ENCODE data around the gene NHSL2.

The NHSL2 gene

DNA sequence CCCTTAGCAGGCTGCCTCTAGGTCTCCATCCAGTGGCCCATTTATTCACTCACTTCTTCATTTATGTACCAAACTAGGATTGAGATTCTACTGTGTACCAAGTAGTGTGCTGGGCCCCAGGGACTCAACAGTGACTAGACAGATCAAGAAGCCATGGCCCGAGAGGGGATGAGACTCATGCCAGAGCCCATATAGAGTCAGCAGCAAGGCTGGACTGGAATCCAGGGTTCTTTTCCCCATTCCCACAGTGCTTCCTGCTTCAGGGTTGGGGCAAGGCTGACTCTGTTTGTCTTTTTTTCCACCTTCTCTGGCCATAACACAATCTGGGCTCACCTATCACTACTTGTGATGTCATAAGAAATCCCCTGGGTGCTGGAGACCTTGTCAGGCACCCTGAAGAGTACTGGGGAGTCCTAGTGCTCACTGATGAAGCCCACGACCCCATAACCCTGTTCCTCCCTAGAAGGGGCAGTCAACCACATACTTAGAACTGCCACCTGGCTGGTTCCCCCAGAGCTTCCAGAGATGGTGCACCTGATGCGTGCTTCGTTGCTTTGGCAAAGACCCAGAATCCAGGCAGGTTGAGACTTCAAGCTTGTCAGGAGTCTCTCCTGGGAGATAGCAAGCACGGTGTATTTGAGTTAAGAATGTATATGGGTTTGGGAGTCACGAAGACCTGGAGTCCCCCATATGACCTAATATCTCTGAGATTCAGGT is 214.8 kb downstream of the NHSL2 start:
- in situ Hi-C loops (cut with HindIII; ENCODE audit: low sequenced_read_pairs) = loop anchor here (5.0 kb wide), 2 partner anchors 108 to 213 kb away; partner anchors contain the start of gene NHSL2

DNA sequence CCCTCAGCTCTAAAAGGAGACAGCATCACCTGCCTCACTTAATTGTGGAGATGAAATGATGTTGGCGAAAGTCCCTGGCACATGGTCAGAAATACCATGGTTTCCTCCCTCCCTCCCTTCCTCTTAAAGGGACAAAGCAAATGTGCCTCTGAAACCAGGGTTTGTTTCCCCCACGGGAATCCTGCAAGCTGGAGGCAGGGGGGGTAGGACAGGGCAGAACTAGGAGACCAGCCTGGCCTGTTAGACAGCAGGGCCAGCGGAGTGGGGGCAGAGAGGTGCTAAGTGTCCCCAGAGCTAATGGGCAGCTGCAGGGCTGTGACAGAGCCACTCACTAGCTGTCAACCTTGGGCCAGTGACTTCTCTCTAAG is 215.4 kb downstream of the NHSL2 start:
- in situ Hi-C loops (cut with HindIII; ENCODE audit: low sequenced_read_pairs) = loop anchor here (5.0 kb wide), 2 partner anchors 109 to 214 kb away; partner anchors contain the start of gene NHSL2

DNA sequence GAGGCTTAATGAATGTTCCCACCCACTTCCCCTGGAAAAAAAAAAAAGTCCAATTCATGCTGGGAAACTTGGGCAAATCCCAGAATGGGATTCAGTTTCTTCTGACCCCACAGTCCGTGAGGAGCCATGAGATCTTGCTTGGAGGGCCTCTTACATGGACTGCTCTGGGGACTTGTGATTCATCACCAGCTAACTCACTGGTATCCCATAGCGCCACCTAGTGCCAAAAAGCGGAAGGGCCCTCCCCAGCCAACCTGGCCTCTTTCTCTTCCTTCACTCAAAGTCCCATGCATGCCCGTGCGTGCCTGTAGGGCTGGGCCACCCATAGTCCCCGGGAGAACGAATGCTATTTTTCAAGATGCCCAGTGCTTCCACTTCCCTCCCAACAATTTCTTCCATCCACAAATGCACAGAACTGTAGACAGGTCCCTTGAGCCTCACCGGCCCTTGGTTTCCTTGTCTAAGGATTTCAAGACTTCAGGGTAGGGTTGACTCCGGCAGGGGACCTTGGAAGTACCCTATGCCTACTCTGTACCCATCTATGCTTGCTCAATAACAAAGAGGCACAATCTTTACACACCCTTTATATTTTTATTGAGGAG is 216.0 kb downstream of the NHSL2 start:
- in situ Hi-C loops (cut with HindIII; ENCODE audit: low sequenced_read_pairs) = loop anchor here (5.0 kb wide), 2 partner anchors 109 to 214 kb away; partner anchors contain the start of gene NHSL2

DNA sequence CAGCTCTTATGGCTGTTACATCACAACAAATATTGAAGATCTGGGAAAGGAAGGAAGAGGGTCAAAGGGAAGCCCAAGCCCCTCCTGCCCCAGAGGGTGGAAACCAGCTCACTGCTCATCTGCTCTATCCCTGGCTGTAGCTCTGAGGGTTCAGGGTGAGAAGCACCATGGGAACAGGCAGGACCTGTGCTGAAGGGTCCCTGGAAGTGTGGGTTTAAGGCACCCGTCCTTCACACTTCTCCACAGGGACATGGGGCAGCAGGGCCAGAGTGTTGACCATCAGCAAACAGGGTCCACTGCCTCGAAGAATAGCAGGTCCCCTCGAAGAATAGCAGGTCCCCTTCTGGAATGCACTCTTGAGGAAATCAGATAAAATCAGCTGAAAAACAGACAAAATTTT is 216.7 kb downstream of the NHSL2 start:
- in situ Hi-C loops (cut with HindIII; ENCODE audit: low sequenced_read_pairs) = loop anchor here (5.0 kb wide), 2 partner anchors 110 to 215 kb away; partner anchors contain the start of gene NHSL2

DNA sequence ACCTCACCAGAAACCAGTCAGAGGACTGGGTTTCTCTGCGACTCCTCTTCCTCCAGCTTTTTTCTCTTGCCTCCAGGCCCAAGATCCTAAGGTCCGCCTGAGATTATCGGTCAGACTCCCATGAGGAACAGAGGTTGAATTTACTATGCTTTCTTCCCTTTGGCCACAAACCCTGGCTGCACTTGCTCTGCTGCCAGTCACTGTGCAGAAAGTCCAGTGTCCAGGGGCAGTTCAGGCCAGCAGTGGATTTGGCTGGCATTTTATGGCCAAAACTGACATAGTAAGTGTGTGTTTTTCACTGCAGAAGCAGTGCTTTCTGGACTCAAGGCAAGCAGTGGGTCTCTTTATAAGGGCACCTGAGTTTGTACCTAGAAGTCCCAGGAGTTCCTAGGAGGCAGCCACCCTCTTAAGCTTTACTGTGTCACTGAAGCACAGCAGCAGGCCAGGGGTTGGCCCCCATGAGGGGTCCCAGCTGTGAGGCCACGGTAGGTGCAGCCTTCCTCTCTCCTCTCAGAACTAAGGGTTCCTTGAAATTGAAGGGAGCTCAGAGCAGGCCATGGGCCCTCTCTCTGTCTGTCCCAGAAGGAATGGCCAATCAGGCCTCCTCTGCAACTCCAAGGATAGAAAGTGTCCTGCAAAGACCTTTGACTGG is 217.7 kb downstream of the NHSL2 start:
- in situ Hi-C loops (cut with HindIII; ENCODE audit: low sequenced_read_pairs) = loop anchor here (5.0 kb wide), 2 partner anchors 111 to 216 kb away; partner anchors contain the start of gene NHSL2

DNA sequence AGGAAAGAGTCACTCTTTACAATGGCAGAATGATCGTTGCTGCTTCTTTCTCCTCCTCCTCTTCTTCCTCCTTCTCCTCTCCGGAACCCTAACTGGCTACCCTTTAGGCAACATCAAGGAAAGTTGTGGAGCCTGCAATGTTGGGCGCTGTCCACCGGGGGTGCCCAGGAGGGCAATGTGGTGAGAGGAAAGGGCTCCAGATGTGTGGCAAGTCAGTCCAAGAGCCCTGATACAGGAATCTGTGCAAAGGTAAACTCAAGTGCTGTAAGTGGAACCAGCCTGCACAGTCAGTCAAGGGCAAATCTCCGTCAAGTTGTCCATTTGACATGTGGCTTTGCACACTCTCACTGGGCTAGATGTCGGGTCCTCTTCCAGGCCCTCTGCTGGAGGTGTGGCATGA is 218.2 kb downstream of the NHSL2 start:
- in situ Hi-C loops (cut with HindIII; ENCODE audit: low sequenced_read_pairs) = loop anchor here (5.0 kb wide), 2 partner anchors 112 to 217 kb away; partner anchors contain the start of gene NHSL2

DNA sequence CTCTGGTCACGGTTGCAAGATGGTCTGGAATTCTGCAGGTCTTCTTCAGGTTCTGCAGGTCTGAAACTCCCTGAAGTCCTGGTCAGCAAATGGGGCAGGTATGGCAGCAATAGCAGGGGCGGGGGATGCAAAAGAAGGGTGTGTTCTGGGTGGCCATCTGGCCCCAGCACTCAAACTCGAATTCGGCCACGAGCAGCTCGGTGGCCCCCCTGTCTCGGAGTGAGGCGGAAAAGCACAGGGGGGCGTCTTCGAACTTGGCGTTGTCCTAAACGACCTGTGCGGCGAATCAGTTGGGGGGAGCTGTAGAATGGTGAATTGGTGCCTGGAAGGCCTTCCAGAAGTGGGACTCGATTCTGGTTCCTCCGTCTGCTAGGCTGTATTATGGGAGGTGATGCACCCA is 219.0 kb downstream of the NHSL2 start:
- in situ Hi-C loops (cut with HindIII; ENCODE audit: low sequenced_read_pairs) = loop anchor here (5.0 kb wide), 2 partner anchors 112 to 217 kb away; partner anchors contain the start of gene NHSL2

DNA sequence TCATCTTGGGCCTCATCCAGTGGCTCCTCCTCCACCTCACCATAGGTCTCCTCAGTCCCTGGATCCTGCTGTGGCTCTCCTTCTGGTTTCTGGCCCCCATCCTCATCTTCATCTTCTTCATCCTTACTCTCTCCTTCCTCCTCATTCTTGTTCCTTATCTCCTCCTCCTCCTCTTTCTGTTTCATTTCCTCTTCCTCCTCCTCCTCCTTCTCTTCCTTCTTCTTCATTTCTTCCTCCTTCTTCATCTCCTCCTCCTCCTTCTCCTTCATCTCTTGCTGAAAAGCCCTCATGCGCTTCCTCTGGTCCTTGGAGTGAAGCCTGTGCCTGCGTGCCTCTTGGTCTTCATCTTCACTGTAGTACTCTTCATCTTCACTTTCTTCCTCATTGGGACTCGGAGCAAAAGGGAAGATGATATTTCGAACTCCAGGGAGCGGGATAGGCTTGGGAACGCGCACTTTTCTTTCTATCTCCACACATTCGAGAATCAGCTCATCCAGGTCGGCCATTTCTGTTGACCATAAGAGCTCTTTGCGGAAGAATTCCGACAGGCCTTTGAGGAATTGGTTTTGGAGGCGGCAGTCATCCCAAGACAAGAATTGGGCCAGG is 219.6 kb downstream of the NHSL2 start:
- in situ Hi-C loops (cut with HindIII; ENCODE audit: low sequenced_read_pairs) = no loop called here

DNA sequence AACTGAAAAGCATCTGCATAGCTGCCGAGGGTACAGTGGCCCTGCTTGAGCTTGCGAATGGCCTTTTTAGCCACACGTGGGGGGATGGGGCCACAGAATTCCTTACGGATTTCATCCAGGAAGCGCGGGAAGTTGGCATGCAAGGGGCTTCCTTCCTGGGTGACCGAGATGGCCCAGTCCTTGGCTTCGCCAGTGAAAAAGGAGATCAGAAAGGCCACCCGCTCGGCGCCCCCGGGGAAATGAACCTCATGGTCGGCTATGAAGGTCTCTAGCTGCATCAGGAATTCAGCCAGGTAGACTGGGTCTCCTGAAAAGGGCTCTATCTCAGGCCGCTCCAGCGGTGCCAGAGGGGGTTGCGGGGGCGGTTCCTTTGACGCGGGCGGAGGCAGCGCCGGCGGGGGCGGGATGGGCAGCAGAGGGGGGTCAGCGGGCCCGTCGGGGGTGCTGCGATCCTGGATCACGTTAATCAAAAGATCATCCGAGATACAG is 220.2 kb downstream of the NHSL2 start:
- in situ Hi-C loops (cut with HindIII; ENCODE audit: low sequenced_read_pairs) = no loop called here

DNA sequence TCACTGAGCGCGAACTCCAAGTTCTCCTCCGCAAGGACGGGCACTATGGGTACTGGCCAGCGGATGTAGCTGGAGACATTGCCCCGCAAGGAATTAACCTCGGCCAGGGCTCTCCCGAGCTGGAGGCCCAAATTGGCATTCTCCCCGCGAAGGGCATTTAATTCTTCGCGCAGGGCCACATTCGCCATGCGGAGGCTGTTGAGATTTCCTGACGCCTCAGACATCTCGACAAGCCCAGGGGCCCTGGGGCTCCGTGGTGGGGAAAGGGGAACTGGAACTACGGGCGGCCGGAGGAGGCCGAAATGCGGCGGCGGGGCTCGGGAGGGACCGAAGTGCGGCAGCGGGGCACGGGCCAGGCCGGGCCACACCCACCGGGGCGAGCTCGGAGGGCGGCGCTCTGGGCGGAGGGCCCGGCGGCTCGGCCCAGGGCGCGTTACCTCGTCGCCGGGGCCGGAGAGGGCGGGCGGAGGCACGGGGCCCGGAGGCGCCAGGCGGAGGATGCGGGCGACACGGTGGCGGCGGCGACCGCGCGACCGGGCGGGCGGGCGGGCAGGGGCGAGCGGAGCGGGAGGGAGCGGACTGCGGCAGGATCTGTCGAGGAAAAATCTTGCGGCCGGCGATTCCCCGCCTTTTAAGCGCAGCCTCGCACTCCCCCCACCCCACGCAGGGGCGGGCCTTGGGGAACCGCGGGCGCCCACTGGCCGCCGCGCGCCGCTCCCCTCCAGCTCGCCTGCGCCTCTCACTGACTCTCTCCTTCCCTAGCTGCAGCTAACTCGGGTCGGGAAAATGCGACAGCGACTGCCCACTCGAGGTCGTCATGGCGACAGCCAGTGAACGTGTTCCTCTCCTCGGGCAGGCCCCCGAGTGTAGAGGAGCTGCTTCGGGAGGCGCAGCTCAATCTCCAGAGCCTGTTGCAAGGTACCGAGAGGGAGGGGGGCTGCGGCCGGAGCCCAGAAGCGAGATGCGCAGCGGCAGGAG is 221.0 kb downstream of the NHSL2 start, which contains the start of gene RTL5:
Gene RTL5, minus strand, starts transcription at position 599 of the 978 bp plus-strand sequence.
- in situ Hi-C loops (cut with HindIII; ENCODE audit: low sequenced_read_pairs) = no loop called here

DNA sequence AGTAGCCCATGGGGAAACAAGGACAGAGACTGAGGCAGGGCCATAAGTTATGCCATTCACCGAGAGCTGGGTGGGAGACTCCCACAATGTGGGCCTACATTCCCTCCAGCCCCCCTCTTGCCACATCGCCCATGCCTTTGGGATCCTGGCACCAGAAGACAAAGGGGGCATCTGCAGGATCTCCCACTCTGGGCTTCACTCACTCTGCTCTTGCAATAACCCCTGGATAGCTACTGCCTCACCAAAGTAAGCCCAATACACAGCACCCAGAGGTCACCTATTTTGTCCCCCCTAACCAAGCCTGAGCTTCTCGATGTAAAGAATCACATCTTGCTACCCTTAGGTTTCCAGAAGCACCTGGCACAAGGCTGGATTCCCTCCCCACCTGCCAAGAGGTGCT is 221.8 kb downstream of the NHSL2 start:
- in situ Hi-C loops (cut with HindIII; ENCODE audit: low sequenced_read_pairs) = no loop called here

DNA sequence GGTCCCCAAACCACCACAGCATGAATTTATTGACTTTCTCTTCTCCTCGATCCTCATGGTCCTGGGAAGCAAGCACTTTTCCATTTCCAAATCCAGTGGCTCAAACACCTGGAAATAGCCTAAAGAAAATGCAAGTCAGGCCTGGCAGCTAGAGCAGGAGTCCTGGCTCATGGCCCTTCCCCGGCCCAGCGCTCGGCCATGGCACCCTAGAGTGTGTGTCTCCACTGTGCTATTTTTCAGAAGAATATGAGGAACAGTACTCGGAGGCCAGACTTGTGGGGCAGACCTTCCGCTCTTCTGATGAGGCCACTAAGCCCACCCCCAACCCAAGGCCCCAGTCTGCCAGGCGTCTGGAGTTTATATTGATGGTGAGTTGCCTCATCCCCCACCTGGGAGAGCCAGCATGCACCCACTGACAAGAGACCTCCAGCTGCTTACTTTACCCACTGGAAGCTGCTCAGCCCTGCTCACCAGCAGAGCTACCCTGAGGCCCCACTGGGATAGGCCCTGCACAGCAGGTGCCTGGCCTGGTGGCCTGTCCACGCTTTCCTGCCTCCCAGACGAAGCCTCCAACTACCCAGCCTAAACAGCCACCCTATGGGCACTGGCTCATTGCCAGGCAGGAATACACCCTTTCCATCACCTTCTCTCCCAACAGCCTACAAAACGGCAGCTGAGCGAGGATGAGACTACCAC is 223.4 kb downstream of the NHSL2 start:
- in situ Hi-C loops (cut with HindIII; ENCODE audit: low sequenced_read_pairs) = no loop called here

DNA sequence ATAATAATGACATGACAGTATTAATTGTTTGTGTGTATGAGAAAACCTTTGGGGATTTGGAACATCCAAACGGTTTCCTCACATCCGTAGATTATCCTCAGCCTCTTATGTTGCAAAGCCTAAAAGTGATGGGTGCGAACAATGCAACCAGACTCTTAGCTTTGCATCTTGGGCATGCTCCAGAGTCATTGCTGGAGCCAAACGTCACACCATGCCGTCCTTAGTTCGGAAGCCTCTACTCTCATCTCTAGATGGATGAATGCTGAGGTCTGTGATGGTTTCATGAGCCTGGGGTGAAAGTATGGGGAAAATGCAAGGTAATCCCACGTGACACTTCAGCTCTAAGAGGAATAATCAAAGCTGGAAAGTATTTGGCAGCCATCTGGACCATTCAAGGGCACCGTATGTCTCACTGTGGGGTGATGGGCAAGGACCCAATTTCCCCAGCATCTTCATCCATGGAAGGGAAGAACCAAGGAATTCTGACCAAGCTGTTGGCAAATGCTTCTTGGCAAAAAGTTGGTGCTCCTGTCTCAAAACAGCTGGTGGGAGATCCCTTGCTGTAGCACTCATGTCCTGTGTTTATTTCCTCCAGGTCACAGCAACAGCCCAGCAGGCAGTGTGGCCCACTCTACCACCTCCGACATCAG is 227.3 kb downstream of the NHSL2 start:
- in situ Hi-C loops (cut with HindIII; ENCODE audit: low sequenced_read_pairs) = no loop called here

DNA sequence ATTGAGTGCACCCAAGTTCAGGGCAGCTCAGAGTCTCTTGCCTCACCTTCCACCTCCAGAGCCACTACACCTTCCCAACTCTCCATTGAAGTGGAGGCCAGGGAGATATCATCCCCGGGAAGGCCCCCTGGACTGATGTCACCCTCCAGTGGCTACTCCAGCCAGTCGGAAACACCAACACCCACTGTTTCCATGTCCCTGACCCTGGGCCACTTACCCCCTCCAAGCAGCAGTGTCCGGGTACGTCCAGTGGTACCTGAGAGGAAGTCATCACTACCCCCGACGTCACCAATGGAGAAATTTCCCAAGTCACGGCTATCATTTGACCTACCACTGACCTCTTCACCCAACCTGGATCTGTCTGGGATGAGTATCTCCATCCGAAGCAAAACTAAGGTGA is 228.9 kb downstream of the NHSL2 start:
- in situ Hi-C loops (cut with HindIII; ENCODE audit: low sequenced_read_pairs) = no loop called here

DNA sequence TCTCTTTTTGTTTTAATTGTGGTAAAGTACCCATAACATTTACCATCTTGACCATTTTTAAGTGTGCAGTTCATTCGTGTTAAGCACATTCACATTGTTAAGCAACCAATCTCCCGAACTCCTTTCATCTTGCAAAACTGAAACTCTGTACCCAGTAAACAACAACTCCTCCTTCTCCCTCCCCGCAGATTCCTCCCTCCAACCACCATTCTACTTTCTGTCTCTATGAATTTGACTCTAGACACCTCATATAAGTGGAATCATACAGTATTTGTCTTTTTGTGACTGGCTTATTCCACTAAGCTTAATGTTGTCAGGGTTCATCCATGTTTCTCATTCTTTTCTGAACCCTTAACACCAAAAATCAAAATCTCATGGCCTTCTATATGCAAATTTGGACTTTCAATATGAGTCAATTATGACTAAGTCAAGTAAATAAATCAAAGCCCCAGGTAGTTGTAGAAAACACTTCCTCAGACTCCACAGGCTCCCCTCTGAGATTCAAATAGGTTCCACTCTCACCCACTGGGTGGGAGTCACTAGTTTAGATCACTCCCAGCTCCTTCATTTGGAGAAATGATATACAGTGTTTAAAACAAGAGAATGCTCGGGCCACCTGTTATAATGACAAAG is 230.8 kb downstream of the NHSL2 start:
- in situ Hi-C loops (cut with HindIII; ENCODE audit: low sequenced_read_pairs) = no loop called here

DNA sequence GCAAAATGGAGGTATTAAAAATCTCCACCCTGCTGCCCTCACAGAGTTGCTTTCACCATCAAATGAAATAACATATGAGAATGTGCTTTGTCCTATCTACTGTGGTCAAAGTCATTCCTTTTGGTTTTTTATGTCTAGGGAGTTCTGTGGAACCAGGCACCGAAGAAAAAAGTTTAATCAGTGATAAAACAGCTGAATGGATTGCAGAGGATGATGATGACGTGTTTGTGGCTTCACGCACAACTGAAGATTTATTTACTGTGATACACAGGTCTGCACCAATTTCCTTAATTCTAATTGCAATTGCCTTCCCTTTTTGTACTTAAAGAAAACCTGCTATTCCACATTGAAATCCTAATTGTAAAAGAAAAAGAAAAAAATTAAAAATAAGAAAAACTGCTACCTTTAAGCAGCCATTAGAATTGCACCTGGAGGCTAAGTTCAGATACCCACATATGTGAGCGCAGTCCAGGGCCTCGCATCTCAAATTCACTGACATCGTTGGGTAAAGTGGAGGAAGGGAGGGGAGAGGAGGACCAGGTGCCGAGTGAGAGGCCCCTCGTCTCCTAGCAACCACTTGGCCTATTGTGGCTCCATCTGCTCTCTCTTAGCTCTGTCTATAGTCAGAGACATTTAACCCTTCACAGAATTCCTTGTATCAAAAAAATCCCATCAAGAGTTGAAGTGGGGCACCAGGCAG is 231.6 kb downstream of the NHSL2 start:
- in situ Hi-C loops (cut with HindIII; ENCODE audit: low sequenced_read_pairs) = no loop called here

DNA sequence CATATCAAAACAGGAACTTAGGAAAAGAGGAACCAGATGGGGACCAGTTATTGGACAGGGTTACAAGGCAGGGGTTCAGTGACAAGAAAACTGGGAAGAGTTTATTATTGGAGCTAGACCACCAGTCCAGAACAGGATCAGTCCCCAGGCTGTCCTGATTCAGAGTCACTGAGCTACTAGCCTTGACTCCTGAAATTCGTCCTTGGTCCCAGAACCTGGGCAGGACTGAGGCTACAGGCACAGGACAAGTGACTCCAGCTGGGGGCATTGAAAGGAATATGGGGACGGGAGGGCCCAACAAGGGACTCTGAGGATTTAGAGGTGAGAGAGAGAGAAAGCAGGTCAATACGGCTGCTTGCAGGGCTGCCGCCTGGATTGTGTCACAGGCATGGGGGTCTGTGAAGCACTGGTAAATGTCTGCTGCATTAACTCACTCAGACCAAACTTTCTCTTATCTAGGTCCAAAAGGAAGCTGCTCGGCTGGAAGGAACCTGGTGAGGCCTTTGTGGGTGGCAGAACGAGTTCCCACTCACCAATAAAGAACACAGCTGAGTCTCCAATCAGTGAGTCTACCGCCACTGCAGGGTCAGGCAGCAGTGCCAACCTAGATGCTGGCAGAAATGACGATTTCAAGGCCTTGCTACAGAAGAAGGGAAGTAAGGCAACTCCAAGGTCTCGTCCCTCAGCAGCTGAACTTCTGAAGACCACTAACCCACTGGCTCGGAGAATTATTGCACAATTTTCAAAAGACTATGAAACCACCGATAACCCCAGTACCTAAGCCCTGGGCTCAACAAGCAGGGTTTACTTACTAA is 232.4 kb downstream of the NHSL2 start:
- in situ Hi-C loops (cut with HindIII; ENCODE audit: low sequenced_read_pairs) = no loop called here

Measured in endothelial cell of hepatic sinusoid (primary cell).